Astrocyte (in vitro differentiated cells and primary cell): Measurements from ENCODE around the gene IL21R.

ENCODE experiments used
- EZH2 ChIP-seq: IDR thresholded peaks from 2 replicates; pipeline ENCODE4 v1.6.1; 2012; ENCODE audit warnings: mild to moderate bottlenecking, low read length, inconsistent platforms; ENCODE audit not compliant: insufficient read depth
- TF ChIP-seq, protein P1 (sequence below): IDR thresholded peaks from 2 replicates; pipeline ENCODE4 v1.5.1; 2011; ENCODE audit warnings: low read depth, mild to moderate bottlenecking, inconsistent platforms, low read length, moderate library complexity; ENCODE audit not compliant: insufficient read depth

- no peak for TF ChIP-seq EZH2
- TF ChIP-seq, protein P1, sequence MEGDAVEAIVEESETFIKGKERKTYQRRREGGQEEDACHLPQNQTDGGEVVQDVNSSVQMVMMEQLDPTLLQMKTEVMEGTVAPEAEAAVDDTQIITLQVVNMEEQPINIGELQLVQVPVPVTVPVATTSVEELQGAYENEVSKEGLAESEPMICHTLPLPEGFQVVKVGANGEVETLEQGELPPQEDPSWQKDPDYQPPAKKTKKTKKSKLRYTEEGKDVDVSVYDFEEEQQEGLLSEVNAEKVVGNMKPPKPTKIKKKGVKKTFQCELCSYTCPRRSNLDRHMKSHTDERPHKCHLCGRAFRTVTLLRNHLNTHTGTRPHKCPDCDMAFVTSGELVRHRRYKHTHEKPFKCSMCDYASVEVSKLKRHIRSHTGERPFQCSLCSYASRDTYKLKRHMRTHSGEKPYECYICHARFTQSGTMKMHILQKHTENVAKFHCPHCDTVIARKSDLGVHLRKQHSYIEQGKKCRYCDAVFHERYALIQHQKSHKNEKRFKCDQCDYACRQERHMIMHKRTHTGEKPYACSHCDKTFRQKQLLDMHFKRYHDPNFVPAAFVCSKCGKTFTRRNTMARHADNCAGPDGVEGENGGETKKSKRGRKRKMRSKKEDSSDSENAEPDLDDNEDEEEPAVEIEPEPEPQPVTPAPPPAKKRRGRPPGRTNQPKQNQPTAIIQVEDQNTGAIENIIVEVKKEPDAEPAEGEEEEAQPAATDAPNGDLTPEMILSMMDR = no peak
Measured at GRCh38 chr16:27453494-27453825, 51.5 kb downstream of the IL21R start.
